NCI-H146 (cell line): ENCODE results near the gene DLEC1.

Experiments used
- DNase-seq: peaks from one replicate; lab custom pipeline; 2025; lab: John Stamatoyannopoulos, UW

Gene DLEC1

DNA sequence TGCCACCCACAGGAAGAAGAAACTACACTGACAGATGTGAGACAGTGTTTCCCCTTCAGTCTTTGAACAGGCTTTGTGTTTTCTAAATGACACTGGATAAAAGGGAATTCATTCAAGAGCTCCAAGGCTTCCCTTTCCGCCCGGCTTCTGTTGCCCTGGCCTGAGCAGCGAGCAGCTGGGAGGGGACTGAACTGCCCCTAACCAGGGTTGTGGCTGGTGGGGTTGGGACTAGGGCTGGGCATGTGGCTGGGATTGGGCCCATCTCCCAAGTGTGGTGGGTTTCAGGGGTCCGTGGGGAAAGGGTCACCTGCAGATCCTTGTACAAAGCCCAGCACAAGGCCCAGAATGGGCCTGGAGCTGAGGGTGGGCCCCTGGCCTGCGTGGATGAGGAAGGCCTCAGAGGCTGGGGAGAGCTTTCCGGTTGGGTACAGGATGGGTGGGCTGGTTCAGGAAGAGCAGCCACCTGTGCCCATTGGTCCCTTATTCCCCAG is 38.0 kb upstream of the DLEC1 start:
- no peak for DNase-seq

DNA sequence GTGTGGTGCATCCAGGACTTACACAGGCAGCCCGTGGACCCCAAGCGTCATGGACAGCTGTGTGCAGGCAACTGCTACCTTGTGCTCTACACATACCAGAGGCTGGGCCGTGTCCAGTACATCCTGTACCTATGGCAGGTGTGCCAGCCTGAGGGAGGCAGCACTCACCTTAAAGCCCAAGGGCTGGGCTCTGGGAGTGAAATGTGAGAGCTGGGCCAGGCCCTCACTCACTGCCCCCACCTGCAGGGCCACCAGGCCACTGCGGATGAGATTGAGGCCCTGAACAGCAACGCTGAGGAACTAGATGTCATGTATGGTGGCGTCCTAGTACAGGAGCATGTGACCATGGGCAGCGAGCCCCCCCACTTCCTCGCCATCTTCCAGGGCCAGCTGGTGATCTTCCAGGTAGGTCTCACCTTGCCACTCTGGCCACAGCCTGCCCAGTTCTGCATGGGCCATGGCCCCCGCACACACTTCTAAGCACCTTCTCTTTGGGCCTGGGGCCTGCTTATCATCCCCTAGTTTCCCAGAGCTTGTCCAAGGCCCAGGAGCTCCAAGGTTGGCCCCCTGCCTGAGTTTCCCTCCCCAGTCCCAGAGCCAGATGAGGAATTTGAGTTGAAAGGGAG is 37.4 kb upstream of the DLEC1 start:
- DNase-seq = no peak

GRCh38 chr3:38002291-38002876 is 36.6 kb upstream of the DLEC1 start:
- no peak for DNase-seq

GRCh38 chr3:38002940-38003339 is 36.1 kb upstream of the DLEC1 start:
- DNase-seq = no peak

- peak; percentile 9 for DNase-seq
These were observed 35.6 kb upstream of the DLEC1 start for GRCh38 chr3:38003371-38003816.

DNA sequence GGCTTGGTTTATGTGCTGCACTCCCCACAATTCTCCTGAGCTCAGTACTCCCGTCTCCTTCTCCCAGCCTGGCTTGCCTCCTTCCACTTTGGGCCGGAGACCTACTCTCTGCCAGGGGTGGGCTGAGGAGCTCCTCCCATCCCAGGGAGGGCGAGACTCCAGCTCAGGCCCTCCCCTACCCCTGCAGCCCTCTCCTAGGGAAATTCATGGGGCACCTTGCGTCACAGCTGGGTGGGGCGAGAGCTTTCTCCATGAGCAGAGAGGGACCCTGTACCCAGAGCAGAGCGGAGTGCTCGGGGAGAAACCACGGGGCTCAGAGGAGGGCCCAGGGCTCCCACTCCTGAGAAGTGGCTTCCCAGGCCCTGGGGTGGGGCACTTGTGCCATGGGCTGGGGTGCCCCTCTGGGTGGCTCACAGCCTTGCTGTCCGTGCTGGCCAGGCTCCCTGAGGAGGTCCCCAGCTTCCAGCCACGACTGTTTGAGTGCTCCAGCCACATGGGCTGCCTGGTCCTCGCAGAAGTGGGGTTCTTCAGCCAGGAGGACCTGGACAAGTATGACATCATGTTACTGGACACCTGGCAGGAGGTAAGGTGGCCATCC is 35.1 kb upstream of the DLEC1 start:
- no peak for DNase-seq

- DNase-seq = peak; percentile 48
These were observed 34.5 kb upstream of the DLEC1 start for GRCh38 chr3:38004415-38005075.

DNA sequence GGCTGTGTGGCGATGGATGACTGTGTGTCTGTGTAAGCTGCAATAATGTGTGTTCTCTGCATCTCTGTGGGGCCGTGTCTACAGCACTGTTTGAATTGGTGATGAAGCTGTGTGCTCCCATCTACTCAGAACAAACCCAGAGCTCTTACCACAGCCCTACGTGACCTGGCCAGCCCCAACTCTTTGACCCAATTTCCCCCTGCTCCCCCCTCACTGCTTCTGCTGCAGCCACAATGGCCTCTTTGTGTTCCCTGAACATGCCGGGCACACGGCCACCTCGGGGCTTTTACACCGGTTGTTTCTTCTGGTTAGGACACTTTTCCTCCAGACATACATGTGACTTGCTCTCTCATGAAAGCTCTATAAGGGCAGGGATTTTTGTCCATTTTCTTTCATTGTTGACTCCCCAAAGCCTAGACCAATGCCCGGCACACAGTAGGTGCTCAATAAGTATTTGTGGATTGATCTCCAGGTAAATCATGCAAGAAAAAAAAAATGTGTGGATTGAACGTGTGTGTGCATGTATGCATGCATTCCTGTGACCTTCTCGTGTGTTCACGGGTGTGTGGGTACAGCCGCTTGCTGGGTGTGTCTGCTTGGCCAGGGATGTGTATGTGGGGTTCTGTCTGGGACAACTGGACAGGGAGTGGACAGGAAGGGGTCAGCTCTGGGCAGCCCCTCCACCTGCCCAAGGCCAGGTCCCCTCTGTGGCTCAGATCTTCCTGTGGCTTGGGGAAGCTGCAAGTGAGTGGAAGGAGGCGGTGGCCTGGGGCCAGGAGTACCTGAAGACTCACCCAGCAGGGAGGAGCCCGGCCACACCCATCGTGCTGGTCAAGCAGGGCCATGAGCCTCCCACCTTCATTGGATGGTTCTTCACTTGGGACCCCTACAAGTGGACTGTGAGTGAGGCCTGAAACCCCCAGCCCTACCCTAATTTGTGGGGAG is 33.7 kb upstream of the DLEC1 start:
- DNase-seq = no peak

DNA sequence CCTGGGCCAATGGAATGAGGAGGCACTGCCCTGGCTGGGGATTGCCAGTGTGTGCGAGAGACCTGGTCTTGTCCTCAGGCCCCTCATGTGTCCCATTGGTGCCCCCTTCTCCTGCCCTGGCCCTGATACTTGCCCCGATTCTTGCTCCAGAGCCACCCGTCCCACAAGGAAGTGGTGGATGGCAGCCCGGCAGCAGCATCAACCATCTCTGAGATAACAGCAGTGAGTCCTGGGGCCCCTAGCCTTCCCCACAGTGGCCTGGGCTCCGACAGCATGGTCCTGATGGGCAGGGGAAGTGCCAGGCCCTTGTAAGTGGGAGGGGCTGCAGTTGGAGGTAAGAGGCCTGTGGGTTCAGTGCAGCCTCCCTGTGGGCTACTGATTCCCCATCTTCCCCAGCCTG is 33.0 kb upstream of the DLEC1 start:
- no peak for DNase-seq

- DNase-seq = no peak
These were observed 32.5 kb upstream of the DLEC1 start for GRCh38 chr3:38006445-38006995.

DNA sequence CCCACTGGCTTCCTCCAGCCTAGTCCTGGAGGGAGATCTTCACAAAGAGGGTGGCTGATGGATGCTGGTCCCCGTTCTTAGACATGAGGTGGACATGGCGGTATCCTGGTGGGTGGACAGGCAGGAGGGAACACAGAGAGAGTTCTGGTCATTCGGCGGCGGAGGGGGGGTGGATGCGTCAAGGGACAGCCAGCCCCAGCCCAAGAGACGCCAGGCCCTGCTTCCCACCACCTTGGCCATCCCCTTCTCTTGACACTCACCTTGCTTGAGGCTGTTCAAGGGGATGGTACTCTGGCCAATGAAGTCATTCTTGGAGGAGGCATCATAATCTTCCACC is 31.3 kb upstream of the DLEC1 start:
- DNase-seq = no peak

GRCh38 chr3:38008191-38008701 is 30.8 kb upstream of the DLEC1 start:
- DNase-seq = no peak

- no peak for DNase-seq
These were observed 29.9 kb upstream of the DLEC1 start for GRCh38 chr3:38008971-38009580.

- no peak for DNase-seq
These were observed 29.0 kb upstream of the DLEC1 start for GRCh38 chr3:38009807-38010591.

GRCh38 chr3:38011111-38011510 is 27.9 kb upstream of the DLEC1 start:
- DNase-seq = no peak

DNA sequence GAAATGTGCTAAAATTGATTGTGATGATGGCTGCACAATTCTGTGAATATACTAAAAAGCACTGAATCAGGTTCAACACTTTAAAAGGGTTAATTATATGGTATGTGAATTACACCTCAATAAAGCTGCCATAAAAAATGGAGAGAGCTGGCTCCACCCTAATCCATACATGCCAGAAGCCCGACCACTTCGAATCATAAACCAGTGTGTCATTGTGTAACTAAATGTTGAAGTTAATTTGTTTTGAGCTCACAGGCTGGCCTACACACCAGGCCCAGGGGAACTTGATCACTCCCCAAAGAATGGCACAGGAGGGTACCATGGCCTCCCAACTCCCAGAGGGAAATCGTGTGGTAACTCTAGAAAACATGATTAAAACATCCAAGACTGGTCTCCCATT is 23.5 kb upstream of the DLEC1 start:
- no peak for DNase-seq

DNA sequence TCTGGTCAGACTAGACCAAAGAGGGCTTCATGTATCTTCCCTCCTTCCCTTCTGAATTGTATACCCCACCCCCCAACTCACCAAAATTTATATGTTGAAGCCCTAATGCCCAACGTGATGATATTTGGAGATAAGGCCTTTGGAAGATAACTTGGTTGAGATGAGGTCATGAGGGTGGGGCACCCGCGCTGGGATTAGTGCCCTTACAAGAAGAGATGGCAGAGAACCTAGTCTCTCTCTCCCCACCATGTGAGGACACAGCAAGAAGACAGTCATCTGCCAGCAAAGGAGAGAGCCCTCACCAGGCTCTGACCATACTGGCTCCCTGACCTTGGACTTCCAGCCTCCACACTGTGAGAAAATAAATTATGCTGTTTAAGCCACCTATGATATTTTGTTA is 23.0 kb upstream of the DLEC1 start:
- no peak for DNase-seq

- DNase-seq = no peak
These were observed 22.6 kb upstream of the DLEC1 start for GRCh38 chr3:38016410-38016809.

DNA sequence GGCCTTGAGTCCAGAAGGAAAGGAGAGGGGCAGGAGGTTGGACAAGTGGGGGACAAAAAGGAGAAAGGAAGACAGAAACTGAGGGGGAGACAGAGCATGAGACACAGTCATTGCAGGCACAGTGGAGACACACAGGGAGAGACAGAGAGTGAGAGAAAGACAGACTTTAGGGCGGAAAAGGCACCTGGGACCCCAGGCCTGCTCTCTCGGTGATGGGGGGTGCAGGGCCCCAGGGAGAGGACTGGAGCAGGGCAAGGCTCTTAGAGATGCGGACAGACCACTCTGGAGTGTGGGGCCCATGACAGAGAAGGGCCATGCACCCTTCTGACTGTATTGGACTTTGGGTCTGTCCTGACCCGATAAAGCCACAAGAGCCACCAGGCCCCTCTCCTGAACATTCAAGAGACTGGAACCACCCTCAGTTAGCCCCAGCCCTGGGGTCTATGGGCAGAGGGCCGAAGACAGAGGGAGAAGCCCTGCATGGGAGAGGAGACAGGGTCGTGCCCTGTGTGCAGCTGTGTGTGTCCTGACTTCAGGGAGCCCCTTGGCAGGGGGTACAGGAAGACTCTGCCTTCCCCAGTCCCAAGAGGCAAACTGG is 22.1 kb upstream of the DLEC1 start:
- DNase-seq = no peak
